DND-41 (cell line): Measurements from ENCODE around the gene SCN2A.

Experiments
- CTCF ChIP-seq: IDR thresholded peaks from 2 replicates; pipeline ENCODE4 v1.5.1; 2012; ENCODE audit warnings: borderline replicate concordance, low read length, moderate library complexity, mild to moderate bottlenecking; ENCODE audit not compliant: poor library complexity, severe bottlenecking; ENCODE audit errors: extremely low read depth
- EZH2 ChIP-seq: IDR thresholded peaks from 3 replicates; pipeline ENCODE4 v1.6.1; 2012; ENCODE audit warnings: borderline replicate concordance, low read depth, mild to moderate bottlenecking, moderate library complexity, low read length, inconsistent platforms; ENCODE audit not compliant: severe bottlenecking

- no peak for TF ChIP-seq CTCF
- TF ChIP-seq EZH2, result no peak
These were observed 44.1 kb downstream of the SCN2A start for GRCh38 chr2:165283342-165283741.
